PFSK-1 (cell line): ENCODE data around the gene TMC7.

Experiments used
- FOXP2 ChIP-seq: optimal IDR thresholded peaks from 2 replicates; pipeline ENCODE3; 2011; ENCODE audit warnings: borderline replicate concordance, control low read depth, inconsistent platforms; ENCODE audit not compliant: insufficient read depth; ENCODE audit errors: extremely low read length, extremely low read depth
- POLR2AphosphoS5 ChIP-seq: IDR thresholded peaks from 2 replicates; pipeline ENCODE4 v1.6.1; 2012; ENCODE audit warnings: low read depth, mild to moderate bottlenecking, control low read depth, low read length, moderate library complexity
- REST ChIP-seq, 2 experiments: IDR thresholded peaks; 2 replicates each; pipeline versions ENCODE4 v1.6.1 to v1.8.0; 2011 to 2012; ENCODE audit warnings: low read depth in 2 of 2, low read length in 2 of 2, control low read depth in 1 of 2, inconsistent platforms in 1 of 2, mild to moderate bottlenecking in 1 of 2, moderate library complexity in 1 of 2; ENCODE audit not compliant: insufficient read depth in 1 of 2
- SIN3A ChIP-seq: IDR thresholded peaks from 2 replicates; pipeline ENCODE4 v1.6.1; 2012; ENCODE audit warnings: mild to moderate bottlenecking, low read length, moderate library complexity, borderline replicate concordance; ENCODE audit not compliant: insufficient read depth
- TAF1 ChIP-seq: IDR thresholded peaks from 2 replicates; pipeline ENCODE4 v1.6.1; 2012; ENCODE audit warnings: low read length, control low read depth, borderline replicate concordance; ENCODE audit not compliant: insufficient read depth

GRCh38 chr16:19108409-19109287 lies 124.9 kb downstream of the TMC7 start:
- no peak for TF ChIP-seq TAF1
- no peak for TF ChIP-seq FOXP2
- TF ChIP-seq POLR2AphosphoS5: no peak
- TF ChIP-seq SIN3A: no peak
- no peak for TF ChIP-seq REST (IDR thresholded peaks at IDR 0.05; ENCODE audit: insufficient read depth in 1 of 2, low read depth in 2 of 2, low read length in 2 of 2)
